CD4-positive, alpha-beta T cell (primary cell): Measurements from ENCODE around the gene ANGPTL2. TPM values are rescaled to one million over a fixed set of nuclear protein-coding genes. Genes with fewer than 3 reads are reported as not detected.

Source experiments
- ATAC-seq: fragments of 200-7000 bp; cut with Tn5 transposase; one replicate; pipeline ENCODE4 v1.10.0; 2022; ENCODE audit warnings: mild to moderate bottlenecking; ENCODE audit not compliant: poor library complexity
- CTCF ChIA-PET: fragments of 350-600 bp; sonication (Branson Sonifier 250); formaldehyde crosslinking; loops from one replicate; lab custom pipeline; 2021; ENCODE audit warnings: antibody characterized with exemption, inconsistent platforms; lab: Charles Lee
- POLR2A ChIA-PET: fragments of 350-600 bp; sonication (Branson Sonifier 250); formaldehyde crosslinking; loops from one replicate; lab custom pipeline; 2021; ENCODE audit warnings: antibody characterized with exemption, inconsistent platforms; lab: Charles Lee
- DNase-seq, 14 experiments: peaks; one replicate each; pipeline ENCODE4 v3.0.0-alpha.2; 2013 to 2020; ENCODE audit warnings: mixed read lengths in 2 of 14
- H3K27ac ChIP-seq, 2 donors: one replicate each; pipeline versions ENCODE4 v1.5.1 to v1.7.0; 2013; ENCODE audit warnings: low read length in 2 of 2, low read depth in 1 of 2, mild to moderate bottlenecking in 1 of 2
- H3K27me3 ChIP-seq, 2 experiments: 1 replicate in 1 of 2; 2 replicates in 1 of 2; pipeline versions ENCODE4 v1.6.1 to v1.7.0; 2013; ENCODE audit warnings: low read length in 2 of 2, control low read depth in 1 of 2, mild to moderate bottlenecking in 1 of 2, moderate library complexity in 1 of 2; ENCODE audit not compliant: insufficient read depth in 2 of 2, control insufficient read depth in 1 of 2
- H3K36me3 ChIP-seq: one replicate; pipeline ENCODE4 v1.6.1; 2013; ENCODE audit warnings: low read length, control low read depth; ENCODE audit not compliant: insufficient read depth
- H3K4me1 ChIP-seq: one replicate; pipeline ENCODE4 v1.6.1; 2013; ENCODE audit warnings: low read length, control low read depth; ENCODE audit not compliant: insufficient read depth
- H3K4me3 ChIP-seq: one replicate; pipeline ENCODE4 v1.5.1; 2013; ENCODE audit warnings: mild to moderate bottlenecking, low read length, moderate library complexity
- H3K9me3 ChIP-seq, 2 experiments: 1 replicate in 1 of 2; 2 replicates in 1 of 2; pipeline versions ENCODE4 v1.6.1 to v1.7.0; 2013; ENCODE audit warnings: low read length in 2 of 2, mild to moderate bottlenecking in 2 of 2, control low read depth in 1 of 2, moderate library complexity in 1 of 2; ENCODE audit not compliant: control insufficient read depth in 1 of 2, insufficient read depth in 1 of 2
- H3K27ac Mint-ChIP-seq: one replicate; pipeline ENCODE4 v1.8.0; 2020; ENCODE audit warnings: mixed read lengths
- H3K27me3 Mint-ChIP-seq: one replicate; pipeline ENCODE4 v1.8.0; 2021; ENCODE audit warnings: mixed read lengths
- H3K36me3 Mint-ChIP-seq: one replicate; pipeline ENCODE4 v1.8.0; 2021; ENCODE audit warnings: low read depth, mixed read lengths
- H3K4me1 Mint-ChIP-seq: one replicate; pipeline ENCODE4 v1.8.0; 2021; ENCODE audit warnings: low read depth, mixed read lengths
- H3K4me3 Mint-ChIP-seq: one replicate; pipeline ENCODE4 v1.8.0; 2020; ENCODE audit warnings: mild to moderate bottlenecking, mixed read lengths
- H3K9me3 Mint-ChIP-seq: one replicate; pipeline ENCODE4 v1.8.0; 2020; ENCODE audit warnings: mixed read lengths
- intact Hi-C, 2 experiments: fragments of 100-400 bp; cut with DNase I in 1 of 2; cut with micrococcal nuclease in 1 of 2; formaldehyde crosslinking; loops; one replicate each; pipeline versions ENCODE4 v1.15.1 to v1.9.0; 2023 to 2025; cut with DNase I, micrococcal nuclease
- total RNA-seq, 174 experiments: library from RNA in 2 of 174; stranded (reverse) in 2 of 174; gene quantifications; one replicate each; pipeline ENCODE4 v1.2.3 and lab custom pipeline; 2021 to 2026
- TF ChIP-seq, protein P1 (sequence below): fragments of 200-600 bp; IDR thresholded peaks from one replicate; pipeline ENCODE4 v1.8.0; 2022; ENCODE audit warnings: antibody characterized with exemption, mild to moderate bottlenecking

ANGPTL2 gene
- total RNA-seq, 2 experiments from 2014 or later, result not detected

GRCh38 chr9:127098916-127099553, 23.4 kb downstream of the ANGPTL2 start:
- H3K27ac Mint-ChIP-seq, result no peak overlapping the region

DNA sequence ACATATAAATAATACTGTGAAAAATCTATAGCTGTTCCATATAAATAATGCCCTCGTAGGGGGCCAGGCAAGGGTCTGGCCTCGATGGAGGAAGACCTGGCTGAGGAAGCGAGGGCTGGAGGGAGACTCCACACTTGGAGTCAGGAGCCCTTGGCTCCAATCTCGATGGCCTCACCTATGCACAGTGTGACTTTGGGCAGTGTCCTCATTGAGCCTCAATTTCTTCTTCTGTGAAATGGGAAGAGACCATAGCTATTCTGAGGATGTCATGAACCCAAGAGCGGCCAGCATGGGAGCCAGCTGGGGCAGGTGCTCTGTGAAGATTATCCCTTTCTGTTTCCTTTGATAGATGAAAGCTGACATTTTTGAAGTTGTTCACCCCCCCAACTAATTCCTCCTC, 24.8 kb downstream of the ANGPTL2 start:
- Histone ChIP-seq H3K4me1 (no peaks in the 10 kb centered on the region), H3K27ac (no peak overlapping the region), H3K36me3 (no peaks in the 10 kb centered on the region), H3K9me3 (no peaks in the 10 kb centered on the region), H3K27me3 (no peaks in the 10 kb centered on the region), H3K4me3 (no peak overlapping the region)
- TF ChIP-seq, protein P1, sequence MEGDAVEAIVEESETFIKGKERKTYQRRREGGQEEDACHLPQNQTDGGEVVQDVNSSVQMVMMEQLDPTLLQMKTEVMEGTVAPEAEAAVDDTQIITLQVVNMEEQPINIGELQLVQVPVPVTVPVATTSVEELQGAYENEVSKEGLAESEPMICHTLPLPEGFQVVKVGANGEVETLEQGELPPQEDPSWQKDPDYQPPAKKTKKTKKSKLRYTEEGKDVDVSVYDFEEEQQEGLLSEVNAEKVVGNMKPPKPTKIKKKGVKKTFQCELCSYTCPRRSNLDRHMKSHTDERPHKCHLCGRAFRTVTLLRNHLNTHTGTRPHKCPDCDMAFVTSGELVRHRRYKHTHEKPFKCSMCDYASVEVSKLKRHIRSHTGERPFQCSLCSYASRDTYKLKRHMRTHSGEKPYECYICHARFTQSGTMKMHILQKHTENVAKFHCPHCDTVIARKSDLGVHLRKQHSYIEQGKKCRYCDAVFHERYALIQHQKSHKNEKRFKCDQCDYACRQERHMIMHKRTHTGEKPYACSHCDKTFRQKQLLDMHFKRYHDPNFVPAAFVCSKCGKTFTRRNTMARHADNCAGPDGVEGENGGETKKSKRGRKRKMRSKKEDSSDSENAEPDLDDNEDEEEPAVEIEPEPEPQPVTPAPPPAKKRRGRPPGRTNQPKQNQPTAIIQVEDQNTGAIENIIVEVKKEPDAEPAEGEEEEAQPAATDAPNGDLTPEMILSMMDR, result no peak
- CTCF ChIA-PET, result no interaction called here
- Mint-ChIP-seq H3K9me3 (no peaks in the 10 kb centered on the region), H3K36me3 (no peaks in the 10 kb centered on the region), H3K27ac (no peak overlapping the region), H3K27me3 (peaks cover 1% of the 10 kb centered on the region), H3K4me3 (no peak overlapping the region), H3K4me1 (no peaks in the 10 kb centered on the region)
- ATAC-seq, result no peak
- no peak for DNase-seq
- intact Hi-C loops, result no loop called here
- POLR2A ChIA-PET, result interaction anchor here (0.6 kb wide), 1 partner anchor 290 kb away, joined by 3 read pairs; no protein-coding TSS in a partner anchor

More at GRCh38 chr9:127098916-127099553, 23.4 kb downstream of the ANGPTL2 start:
- Mint-ChIP-seq H3K36me3 (no peaks in the 10 kb centered on the region), H3K4me3 (no peak overlapping the region), H3K27me3 (no peaks in the 10 kb centered on the region), H3K4me1 (no peaks in the 10 kb centered on the region), H3K9me3 (no peaks in the 10 kb centered on the region)
- Histone ChIP-seq H3K27me3 (no peaks in the 10 kb centered on the region), H3K4me3 (no peak overlapping the region), H3K27ac (no peak overlapping the region), H3K36me3 (no peaks in the 10 kb centered on the region), H3K4me1 (no peaks in the 10 kb centered on the region), H3K9me3 (no peaks in the 10 kb centered on the region)
- ChIA-PET POLR2A (no interaction called here), CTCF (no interaction called here)
- ATAC-seq (no peak), DNase-seq (no peak)
- TF ChIP-seq, protein P1, result no peak
- intact Hi-C loops, result no loop called here

- Mint-ChIP-seq H3K27me3 (peaks cover 4% of the 10 kb centered on the region), H3K4me1 (no peaks in the 10 kb centered on the region), H3K4me3 (no peak overlapping the region), H3K36me3 (no peaks in the 10 kb centered on the region), H3K27ac (no peak overlapping the region), H3K9me3 (no peaks in the 10 kb centered on the region)
- Histone ChIP-seq H3K9me3 (no peaks in the 10 kb centered on the region), H3K27ac (no peak overlapping the region), H3K4me1 (no peaks in the 10 kb centered on the region), H3K27me3 (no peaks in the 10 kb centered on the region), H3K36me3 (no peaks in the 10 kb centered on the region), H3K4me3 (no peak overlapping the region)
- ATAC-seq, result peak; percentile 39
- TF ChIP-seq, protein P1, result no peak
- DNase-seq, result no peak
- ChIA-PET POLR2A (no interaction called here), CTCF (no interaction called here)
- intact Hi-C loops, result no loop called here
Observed at GRCh38 chr9:127096208-127096607, 26.2 kb downstream of the ANGPTL2 start.
